Renal pelvis (tissue), 12 donors: ENCODE data around the gene KIAA1328. TPM values are rescaled to one million over a fixed set of nuclear protein-coding genes. Genes with fewer than 3 reads are reported as not detected.
"Not testable (repeated sequence)": the region's sequence is repeated elsewhere in the genome, so short reads cannot be mapped to it uniquely, and the experiment has no call there.

ENCODE experiments used
- DNase-seq: peaks from one replicate; pipeline ENCODE4 v3.0.0-alpha.2; 2013
- long read RNA-seq, 16 experiments: transcript quantifications; one replicate each; lab custom pipeline, GENCODE V29; 2026
- polyA plus RNA-seq, 3 donors: library from polyadenylated mRNA; unstranded; fragments of 120-200 nt; gene quantifications; one replicate each; pipeline ENCODE4 v1.2.1, GENCODE V29; 2013; ENCODE audit not compliant: insufficient read length in 3 of 3

The KIAA1328 gene
- polyA plus RNA-seq = 10 to 100 TPM in 2 of 3 donors, 1 to 10 TPM in 1; 8.5 to 14.9 (median 12.1) TPM
- long read RNA-seq, donor 1 = 0 reads
- long read RNA-seq, donor 2, full-length matches to known transcripts = 2 of 2 reads
- long read RNA-seq, donor 2, partial matches to known transcripts = 0 of 2 reads
- long read RNA-seq, donor 2, other reads (novel, unspliced or antisense) = 0 of 2 reads
- long read RNA-seq, donor 3, partial matches to known transcripts = 0 of 1 reads
- long read RNA-seq, donor 3, other reads (novel, unspliced or antisense) = 0 of 1 reads
- long read RNA-seq, donor 4 = 0 reads
- long read RNA-seq, donor 5, full-length matches to known transcripts = 4 of 4 reads
- long read RNA-seq, donor 5, partial matches to known transcripts = 0 of 4 reads
- long read RNA-seq, donor 5, other reads (novel, unspliced or antisense) = 0 of 4 reads
- long read RNA-seq, donor 6, partial matches to known transcripts = 0 of 3 reads
- long read RNA-seq, donor 6, other reads (novel, unspliced or antisense) = 0 of 3 reads
- long read RNA-seq, donor 7, partial matches to known transcripts = 0 of 1 reads
- long read RNA-seq, donor 7, other reads (novel, unspliced or antisense) = 0 of 1 reads
- long read RNA-seq, donor 8 = 0 reads
- long read RNA-seq, donor 9, full-length matches to known transcripts = 2 of 2 reads
- long read RNA-seq, donor 9, partial matches to known transcripts = 0 of 2 reads
- long read RNA-seq, donor 9, other reads (novel, unspliced or antisense) = 0 of 2 reads
- long read RNA-seq, donor 10, full-length matches to known transcripts = 9 of 9 reads
- long read RNA-seq, donor 10, partial matches to known transcripts = 0 of 9 reads
- long read RNA-seq, donor 10, other reads (novel, unspliced or antisense) = 0 of 9 reads
- long read RNA-seq, donor 11, full-length matches to known transcripts = 2 of 2 reads
- long read RNA-seq, donor 11, partial matches to known transcripts = 0 of 2 reads
- long read RNA-seq, donor 11, other reads (novel, unspliced or antisense) = 0 of 2 reads
- long read RNA-seq, donor 12, full-length matches to known transcripts = 4 of 4 reads
- long read RNA-seq, donor 12, partial matches to known transcripts = 0 of 4 reads
- long read RNA-seq, donor 12, other reads (novel, unspliced or antisense) = 0 of 4 reads
- long read RNA-seq, donor 13, full-length matches to known transcripts = 1 of 1 reads
- long read RNA-seq, donor 13, partial matches to known transcripts = 0 of 1 reads
- long read RNA-seq, donor 13, other reads (novel, unspliced or antisense) = 0 of 1 reads
- long read RNA-seq, donor 14 = 0 reads
- long read RNA-seq, donor 15 = 0 reads
- long read RNA-seq, donor 16, full-length matches to known transcripts = 2 of 2 reads
- long read RNA-seq, donor 16, partial matches to known transcripts = 0 of 2 reads
- long read RNA-seq, donor 16, other reads (novel, unspliced or antisense) = 0 of 2 reads

DNA sequence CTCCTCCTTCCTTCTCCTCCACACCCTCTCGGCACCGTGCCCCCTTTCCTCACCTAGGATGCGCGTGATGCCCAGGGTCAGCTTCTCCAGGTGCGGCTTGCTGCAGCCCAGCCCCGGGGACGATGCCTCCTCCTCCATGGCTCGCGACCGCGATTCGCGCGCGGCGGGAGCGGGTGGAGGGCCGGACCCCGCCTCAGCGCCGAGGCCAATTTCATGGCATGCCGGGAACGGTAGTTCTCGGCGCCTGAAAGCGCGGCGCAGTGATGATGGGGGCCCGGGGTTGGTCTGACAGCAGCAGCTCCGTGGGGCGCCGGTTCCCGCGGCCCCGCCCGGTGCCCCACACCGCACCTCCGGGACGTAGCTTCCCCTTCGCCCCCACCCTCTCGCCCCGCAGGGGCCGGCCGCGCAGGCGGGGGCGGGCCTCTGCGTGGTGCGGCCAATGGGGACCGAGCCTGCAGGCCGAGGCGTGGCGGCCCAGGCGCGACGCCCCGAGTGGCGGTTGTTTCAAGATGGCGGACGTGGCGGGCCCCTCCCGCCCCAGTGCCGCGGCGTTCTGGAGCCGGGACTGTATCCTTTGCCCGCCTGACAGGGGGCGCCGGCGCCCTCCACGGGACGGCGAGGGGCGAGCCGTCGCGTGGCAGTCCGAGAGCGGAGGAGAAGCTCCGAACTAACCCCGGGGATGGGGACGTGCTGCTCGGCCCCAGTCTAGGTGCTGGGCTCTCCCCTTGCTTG lies at the start of gene KIAA1328, which contains the start of gene TPGS2:
TSS of gene KIAA1328 (plus strand) at position 498 of the 732 bp plus-strand sequence. CDS start at position 510, 12 bp downstream.
TSS of gene TPGS2 (minus strand) at position 373 of the 732 bp plus-strand sequence. CDS start at position 138, 235 bp downstream.
- DNase-seq = peak; percentile 81

GRCh38 chr18:36780748-36781147 lies 48.2 kb upstream of the KIAA1328 start:
- DNase-seq = no peak

DNA sequence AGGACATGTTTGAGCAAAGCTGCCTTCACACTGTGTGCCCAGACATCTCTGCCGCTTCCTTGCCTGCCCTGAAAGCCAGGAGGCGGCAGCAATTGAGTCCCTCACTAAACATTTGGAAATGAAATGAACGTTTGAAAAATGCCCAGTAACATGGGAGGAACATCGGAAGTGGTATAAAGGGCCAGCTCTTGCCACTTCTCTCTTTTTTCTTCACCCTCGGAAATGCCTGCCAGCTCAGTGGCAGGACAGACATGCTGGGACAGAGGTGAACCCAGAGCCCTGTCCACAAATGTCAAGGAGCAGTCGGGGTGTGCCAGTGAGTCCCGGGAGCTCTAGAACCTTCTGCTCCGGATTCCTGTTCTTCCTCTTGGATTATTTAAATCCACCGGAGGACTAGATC lies 46.2 kb upstream of the KIAA1328 start:
- DNase-seq = no peak

- DNase-seq = no peak
These were observed 45.1 kb upstream of the KIAA1328 start for GRCh38 chr18:36783792-36784191.

- no peak for DNase-seq
These were observed 42.2 kb upstream of the KIAA1328 start for GRCh38 chr18:36786686-36787085.

DNA sequence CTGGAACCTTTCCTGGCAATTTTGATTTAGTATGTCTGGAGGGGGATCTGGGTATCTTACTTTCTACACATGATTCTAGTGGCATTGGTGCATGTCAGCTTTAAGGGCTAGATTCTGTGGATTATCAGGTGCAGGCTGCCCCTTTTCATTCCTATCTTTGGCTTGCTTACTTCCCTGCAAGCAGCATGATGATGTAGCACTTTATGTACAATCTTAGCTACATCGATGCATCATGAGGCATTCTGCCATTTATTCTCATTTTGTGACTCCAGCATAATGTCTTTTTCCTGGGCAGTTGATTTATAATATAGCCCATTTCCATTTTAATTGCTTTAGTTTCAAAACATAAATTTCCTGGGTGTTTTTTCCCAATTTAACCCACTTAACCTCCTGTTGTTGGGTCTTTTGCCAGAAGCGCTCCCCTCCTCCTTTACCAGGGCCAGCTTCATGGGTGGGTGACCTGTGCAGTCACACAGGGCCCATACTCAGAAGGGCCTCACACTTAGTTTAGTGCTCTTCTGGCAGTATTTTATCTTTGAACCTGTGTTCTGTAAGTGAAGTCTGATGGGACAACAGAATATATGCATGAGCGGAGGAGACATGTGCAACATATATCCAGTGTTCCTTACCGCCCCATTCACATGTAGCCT lies 36.2 kb upstream of the KIAA1328 start:
- DNase-seq = no peak

- no peak for DNase-seq
These were observed 30.0 kb upstream of the KIAA1328 start for GRCh38 chr18:36798738-36799473.

DNA sequence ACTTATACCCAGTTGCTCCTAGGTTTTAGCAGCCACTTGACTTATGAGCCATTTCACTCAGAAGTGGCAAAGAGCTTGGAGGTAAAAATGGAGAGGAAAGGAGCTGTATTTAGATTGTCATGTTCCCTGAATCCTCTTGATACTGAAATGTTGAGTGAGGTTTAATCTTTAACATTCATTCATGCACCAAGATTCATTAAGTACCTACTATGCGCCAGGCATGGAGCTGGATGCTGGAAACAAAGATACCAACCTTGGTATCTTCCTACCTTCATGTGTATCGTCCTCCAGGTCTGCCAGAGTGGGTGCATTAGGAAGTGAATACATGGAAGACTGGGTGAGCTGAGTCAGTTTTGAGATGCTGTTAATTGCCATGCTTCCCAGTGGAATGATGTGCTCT lies 23.8 kb upstream of the KIAA1328 start:
- DNase-seq = no peak

DNA sequence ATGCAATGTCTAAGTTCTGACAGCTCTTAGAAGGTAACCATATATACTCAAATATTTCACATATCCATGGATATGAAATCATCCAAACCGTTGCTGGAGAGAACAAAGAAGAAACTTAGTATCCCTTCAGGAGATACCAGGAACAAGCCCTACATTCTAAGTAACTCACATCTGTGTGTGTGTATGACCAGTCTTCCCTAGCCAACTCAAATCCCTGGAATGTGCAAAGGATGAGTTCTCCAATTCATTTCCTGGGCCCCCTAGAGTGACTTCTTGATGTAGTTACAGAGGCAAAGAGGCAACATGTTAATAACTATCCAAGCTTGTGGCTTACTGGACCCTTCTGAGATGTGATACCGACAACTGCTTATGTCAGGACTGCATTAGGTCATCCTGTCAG lies 20.2 kb upstream of the KIAA1328 start:
- DNase-seq = no peak

GRCh38 chr18:36809590-36810381 lies 19.1 kb upstream of the KIAA1328 start:
- DNase-seq = peak; percentile 61

DNA sequence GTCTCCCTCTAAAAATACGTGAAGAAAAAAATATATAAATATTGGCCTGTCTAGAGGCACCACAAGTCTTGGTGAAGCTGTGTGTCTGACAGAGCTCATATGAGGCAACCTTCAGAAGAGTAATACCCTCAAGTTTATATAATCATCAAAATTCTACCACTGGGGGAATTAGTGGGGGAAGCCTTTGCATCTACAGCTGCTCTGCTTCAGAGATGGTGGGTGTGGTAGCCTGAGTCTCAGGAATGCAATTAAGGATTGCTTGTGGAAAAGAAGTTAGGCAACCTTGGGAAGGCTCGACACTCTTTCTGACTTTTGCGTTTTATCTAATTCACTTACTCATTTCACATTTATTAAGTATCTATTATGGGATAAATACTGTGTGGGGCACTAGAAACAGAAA lies 17.5 kb upstream of the KIAA1328 start:
- no peak for DNase-seq

DNA sequence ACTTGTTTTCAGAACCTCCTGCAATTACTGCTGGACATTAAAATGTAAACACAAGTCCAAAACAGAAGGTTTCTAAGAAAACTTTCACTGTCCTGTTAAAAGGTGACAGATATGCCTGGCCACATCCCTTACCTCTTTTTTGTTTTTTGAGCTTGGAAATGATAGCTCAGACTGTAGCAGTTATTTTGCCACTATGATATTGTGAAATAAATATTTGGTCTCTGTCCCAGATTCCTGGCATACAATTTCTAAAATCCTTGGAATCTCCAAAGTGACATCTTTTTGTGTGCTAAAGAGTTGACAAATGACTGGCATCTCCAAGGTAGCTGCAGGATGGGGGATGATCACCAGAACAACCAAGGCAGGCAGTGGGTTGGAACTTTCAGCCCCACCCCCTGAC lies 17.0 kb upstream of the KIAA1328 start:
- DNase-seq = no peak

- no peak for DNase-seq
These were observed 16.2 kb upstream of the KIAA1328 start for GRCh38 chr18:36812678-36813077.

- no peak for DNase-seq
These were observed 15.7 kb upstream of the KIAA1328 start for GRCh38 chr18:36813101-36813775.

DNA sequence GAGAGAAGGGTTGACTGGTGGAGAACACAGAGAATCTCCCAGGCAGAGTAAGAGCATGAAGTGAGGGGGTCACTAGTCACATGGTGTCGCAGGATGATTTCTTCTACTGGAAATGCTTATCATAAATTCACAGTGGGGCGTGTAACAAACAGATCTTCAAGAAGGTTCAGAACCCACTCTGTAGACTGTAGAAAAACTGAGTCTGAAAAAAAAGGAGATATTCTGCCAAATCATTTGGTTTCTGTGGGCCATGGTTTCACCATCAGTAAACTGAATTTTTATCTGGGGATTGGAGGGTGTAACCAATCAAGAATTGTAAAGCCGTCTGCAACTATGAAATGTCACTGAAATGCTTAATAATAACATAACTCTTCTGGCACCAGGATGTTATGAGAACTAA lies 15.1 kb upstream of the KIAA1328 start:
- no peak for DNase-seq

- no peak for DNase-seq
These were observed 13.9 kb upstream of the KIAA1328 start for GRCh38 chr18:36814994-36815393.

DNA sequence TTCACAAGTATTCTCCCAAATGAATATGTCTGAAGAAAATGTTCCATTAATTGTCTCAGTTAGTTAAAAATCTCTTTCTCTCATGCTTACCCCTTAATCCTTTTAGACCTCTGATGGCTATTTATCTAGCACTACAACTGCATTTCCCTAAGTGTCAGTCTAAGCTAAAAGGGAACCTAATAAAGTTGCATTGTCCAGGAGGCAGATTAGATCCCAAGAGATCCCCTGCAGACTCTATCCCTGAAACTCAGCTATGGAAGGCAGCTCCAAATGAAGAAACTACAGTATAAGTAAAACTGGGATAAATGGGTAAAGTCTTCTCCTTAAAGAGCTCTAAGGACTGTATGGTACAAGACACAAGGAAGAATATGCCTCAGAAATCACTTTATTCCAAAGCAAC lies 12.8 kb upstream of the KIAA1328 start:
- not testable (repeated sequence) for DNase-seq

DNA sequence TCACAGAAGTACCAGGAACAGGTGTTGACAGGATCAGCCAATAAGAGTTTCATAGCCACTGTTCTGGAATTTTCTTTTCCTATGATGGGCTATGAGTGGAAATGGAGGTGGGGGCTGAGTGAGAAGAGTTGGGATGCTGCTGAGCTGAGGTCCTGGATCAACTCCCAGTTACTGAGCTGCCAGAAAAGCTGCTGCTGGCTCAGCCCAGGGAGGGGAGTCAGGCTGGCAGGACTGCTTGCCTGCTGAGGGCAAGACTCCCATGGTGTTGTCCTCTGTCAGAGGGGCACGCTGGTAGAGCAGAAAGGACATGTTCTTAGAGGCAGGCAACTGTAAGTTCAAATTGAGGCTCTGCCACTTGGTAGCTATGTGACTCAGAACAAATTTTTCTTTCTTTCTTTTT lies 11.9 kb upstream of the KIAA1328 start:
- no peak for DNase-seq
